GM19455 (cell line): ENCODE results near the gene GTPBP2.

Experiments
- ATAC-seq: cut with Tn5 transposase; IDR thresholded peaks from one replicate; pipeline ENCODE4 v1.9.1; 2021; ENCODE audit not compliant: unreplicated experiment

GTPBP2 gene

GRCh38 chr6:43582911-43583310 is 46.2 kb downstream of the GTPBP2 start:
- no peak for ATAC-seq

- no peak for ATAC-seq
Observed at GRCh38 chr6:43579171-43579570, 49.9 kb downstream of the GTPBP2 start.

DNA sequence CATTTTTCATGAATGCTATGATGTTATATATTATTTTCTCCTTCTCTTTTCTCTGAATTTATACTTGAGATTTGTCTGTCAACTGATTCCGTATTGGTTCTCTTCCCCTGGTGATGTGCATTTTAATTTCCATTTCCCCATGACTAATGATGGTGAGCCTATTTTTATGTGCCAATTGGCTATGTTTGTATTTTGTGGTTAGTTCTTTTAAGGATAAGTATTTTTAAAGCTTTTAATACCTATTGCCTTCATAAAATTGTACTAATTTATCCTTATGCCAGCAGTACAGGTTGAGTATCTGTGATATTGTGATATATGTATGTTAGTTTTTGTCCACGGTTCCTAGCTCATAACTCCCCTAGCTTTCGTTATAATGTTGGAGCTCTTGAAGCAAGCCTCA is 50.3 kb downstream of the GTPBP2 start:
- ATAC-seq, result no peak

DNA sequence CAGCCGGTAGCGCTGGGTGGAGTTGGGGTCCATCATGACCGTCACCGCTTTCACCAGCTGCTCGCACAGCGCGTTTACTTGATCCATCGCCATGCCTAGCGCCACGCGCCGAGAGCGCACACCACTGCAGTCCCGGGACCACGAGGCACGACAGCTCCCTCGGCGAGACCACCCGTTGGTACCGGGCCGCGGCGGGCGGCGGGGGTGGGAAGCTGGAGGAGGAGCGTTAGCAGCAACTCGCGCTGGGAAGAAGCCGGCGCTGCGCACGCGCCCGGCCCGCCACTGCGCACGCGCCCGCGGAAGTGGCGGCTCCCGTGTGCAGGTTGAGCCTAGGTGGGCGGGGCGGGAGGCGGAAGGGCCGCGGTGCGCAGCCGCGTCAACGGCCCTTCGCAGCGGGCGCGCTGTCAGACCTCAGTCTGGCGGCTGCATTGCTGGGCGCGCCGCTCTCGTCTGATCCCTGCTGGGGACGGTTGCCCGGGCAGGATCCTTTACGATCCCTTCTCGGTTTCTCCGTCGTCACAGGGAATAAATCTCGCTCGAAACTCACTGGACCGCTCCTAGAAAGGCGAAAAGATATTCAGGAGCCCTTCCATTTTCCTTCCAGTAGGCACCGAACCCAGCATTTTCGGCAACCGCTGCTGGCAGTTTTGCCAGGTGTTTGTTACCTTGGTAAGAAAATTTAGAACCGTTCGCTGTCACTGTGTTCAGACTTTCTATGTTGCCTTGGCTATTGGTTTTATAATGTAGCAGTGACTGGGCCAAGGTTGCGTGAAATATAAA is 53.1 kb downstream of the GTPBP2 start, which contains the start of the genes POLH and XPO5:
Gene POLH (plus strand): TSS at position 414 of the 780 bp plus-strand sequence. CDS start 6,135 bp downstream, outside the sequence.
Gene XPO5 (minus strand): TSS at position 267 of the 780 bp plus-strand sequence. CDS start 174 bp downstream, at position 93.
- ATAC-seq, result peak; percentile 83

DNA sequence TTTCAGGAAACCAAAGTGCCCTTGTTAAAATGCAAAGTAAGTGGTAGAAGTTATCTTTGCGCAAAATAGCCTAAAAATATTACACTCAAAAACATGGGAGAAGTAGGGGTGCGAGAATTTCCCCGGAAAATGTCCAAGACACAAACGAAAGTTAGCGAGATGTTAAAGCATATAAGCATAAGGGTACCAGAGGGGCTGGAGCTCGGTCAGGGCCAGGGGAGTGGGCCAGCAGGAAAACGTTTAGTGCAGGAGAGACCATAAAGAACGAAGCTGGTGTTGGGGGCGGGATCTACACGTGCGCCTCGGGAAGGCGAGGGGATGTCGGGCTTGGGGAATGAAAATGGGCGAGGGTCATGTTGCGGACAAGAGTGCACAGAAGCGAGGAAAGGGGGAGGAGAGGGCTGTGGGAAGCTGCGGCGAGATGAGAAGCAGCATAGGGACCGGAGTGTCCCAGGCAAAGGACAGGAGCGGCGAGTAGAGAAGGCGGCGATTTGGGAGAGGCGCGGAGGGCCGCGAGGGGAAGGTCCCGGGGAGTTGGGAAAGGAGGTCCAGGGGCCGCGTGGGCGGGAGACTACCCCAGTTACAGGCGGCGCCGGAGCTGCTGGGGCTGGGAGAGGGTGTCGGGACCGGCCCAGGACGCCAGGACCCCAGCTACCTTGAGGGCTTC is 53.8 kb downstream of the GTPBP2 start:
- ATAC-seq, result peak; percentile 39

GRCh38 chr6:43572015-43572414 is 57.0 kb downstream of the GTPBP2 start:
- no peak for ATAC-seq

DNA sequence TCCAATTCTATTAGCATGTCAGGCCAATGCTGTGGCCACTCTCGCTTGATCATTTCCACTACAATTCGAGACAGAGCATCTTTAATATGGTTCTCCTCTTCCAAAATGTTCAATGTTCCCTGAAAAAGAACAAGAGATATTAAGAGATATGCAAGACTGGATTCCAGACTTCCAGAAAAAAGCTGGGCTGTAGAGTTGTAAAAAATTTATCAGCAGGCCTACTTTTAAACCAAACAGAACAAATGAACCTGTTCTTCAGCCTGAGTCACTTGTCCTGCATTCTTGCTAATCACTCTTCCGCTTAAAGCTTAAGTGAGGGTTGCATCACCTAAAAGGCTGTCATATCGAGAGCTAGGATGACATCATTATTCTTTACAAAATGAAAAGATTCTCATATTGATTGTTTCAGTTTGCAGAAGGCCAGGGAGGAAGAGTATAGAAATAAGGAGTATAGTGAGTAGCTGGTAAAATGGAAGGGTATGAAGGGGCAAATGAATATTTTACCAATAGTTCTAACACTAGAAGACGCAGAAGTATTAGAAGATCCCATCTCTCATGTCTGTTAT is 58.1 kb downstream of the GTPBP2 start:
- ATAC-seq, result no peak
